ENCODE measurements around the gene DDX10. TPM values are rescaled to one million over a fixed set of nuclear protein-coding genes. Genes with fewer than 3 reads are reported as not detected.

Gene DDX10
- total RNA-seq, 1 donor from 2014 or later, result 67.4 TPM

DNA sequence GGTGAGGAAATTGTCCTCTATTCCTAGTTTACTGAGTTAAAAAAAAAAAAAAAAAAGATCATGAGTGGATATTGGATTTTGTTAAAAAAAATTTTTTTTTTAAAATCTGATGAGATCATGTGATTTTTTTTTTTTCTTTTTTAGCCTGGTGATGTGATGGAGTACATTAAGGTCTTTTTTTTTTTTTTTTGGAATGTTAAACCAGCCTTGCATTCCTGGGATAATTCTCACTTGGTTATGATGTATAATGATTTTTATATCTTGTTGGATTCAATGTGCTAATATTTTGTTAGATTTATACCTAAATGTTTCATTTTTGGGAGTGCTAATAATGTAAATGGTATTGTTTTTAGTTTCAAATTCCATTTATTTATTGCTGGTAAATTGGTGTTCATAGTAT, 43.3 kb downstream of the DDX10 start:
- no peak overlapping the region for H3K4me3 ChIP-seq (ENCODE audit: low read depth, low read length)
- DNase-seq (ENCODE audit: low read depth), result no peak
- no peaks in the 10 kb centered on the region for H3K36me3 ChIP-seq (ENCODE audit: control insufficient read depth, insufficient read depth, low read length)
- H3K27me3 ChIP-seq (ENCODE audit: control insufficient read depth, insufficient read depth, low read length), result no peaks in the 10 kb centered on the region
- no peak for FAIRE-seq
- TF ChIP-seq, protein P1, sequence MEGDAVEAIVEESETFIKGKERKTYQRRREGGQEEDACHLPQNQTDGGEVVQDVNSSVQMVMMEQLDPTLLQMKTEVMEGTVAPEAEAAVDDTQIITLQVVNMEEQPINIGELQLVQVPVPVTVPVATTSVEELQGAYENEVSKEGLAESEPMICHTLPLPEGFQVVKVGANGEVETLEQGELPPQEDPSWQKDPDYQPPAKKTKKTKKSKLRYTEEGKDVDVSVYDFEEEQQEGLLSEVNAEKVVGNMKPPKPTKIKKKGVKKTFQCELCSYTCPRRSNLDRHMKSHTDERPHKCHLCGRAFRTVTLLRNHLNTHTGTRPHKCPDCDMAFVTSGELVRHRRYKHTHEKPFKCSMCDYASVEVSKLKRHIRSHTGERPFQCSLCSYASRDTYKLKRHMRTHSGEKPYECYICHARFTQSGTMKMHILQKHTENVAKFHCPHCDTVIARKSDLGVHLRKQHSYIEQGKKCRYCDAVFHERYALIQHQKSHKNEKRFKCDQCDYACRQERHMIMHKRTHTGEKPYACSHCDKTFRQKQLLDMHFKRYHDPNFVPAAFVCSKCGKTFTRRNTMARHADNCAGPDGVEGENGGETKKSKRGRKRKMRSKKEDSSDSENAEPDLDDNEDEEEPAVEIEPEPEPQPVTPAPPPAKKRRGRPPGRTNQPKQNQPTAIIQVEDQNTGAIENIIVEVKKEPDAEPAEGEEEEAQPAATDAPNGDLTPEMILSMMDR (IDR thresholded peaks at IDR 0.05; ENCODE audit: insufficient read depth, low read length, severe bottlenecking), result no peak

- no peak overlapping the region for H3K4me3 ChIP-seq (ENCODE audit: low read depth, low read length)
- H3K36me3 ChIP-seq (ENCODE audit: control insufficient read depth, insufficient read depth, low read length), result no peaks in the 10 kb centered on the region
- TF ChIP-seq, protein P1 (IDR thresholded peaks at IDR 0.05; ENCODE audit: insufficient read depth, low read length, severe bottlenecking), result no peak
- DNase-seq (ENCODE audit: low read depth), result no peak
- FAIRE-seq, result no peak
- H3K27me3 ChIP-seq (ENCODE audit: control insufficient read depth, insufficient read depth, low read length), result no peaks in the 10 kb centered on the region
These were observed 44.9 kb downstream of the DDX10 start for GRCh38 chr11:108709741-108710140.

- no peak for FAIRE-seq
- DNase-seq (ENCODE audit: low read depth), result no peak
These were observed 48.4 kb downstream of the DDX10 start for GRCh38 chr11:108713076-108713790.

DNA sequence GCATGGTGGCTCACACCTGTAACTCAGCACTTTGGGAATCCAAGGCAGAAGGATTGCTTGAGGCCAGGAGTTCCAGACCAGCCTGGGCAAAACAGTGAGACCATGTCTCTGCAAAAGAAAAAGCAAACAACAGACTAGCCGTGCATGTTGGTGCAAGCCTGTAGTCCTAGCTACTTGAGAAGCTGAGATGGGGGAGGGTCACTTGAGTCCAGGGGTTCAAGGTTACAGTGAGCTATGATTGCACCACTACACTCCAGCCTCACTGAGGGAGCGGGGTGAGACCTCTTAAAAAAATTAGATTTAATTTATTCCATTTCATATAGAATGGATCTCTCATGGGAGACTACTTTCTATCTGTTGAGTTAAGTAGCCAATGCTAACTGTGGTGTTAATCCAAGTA, 50.4 kb downstream of the DDX10 start:
- Histone ChIP-seq H3K36me3 (ENCODE audit: control insufficient read depth, insufficient read depth, low read length) (no peaks in the 10 kb centered on the region), H3K27me3 (ENCODE audit: control insufficient read depth, insufficient read depth, low read length) (no peaks in the 10 kb centered on the region), H3K4me3 (ENCODE audit: low read depth, low read length) (no peak overlapping the region)
- FAIRE-seq, result no peak
- DNase-seq (ENCODE audit: low read depth), result no peak
- TF ChIP-seq, protein P1 (IDR thresholded peaks at IDR 0.05; ENCODE audit: insufficient read depth, low read length, severe bottlenecking), result no peak

More at GRCh38 chr11:108713076-108713790, 48.4 kb downstream of the DDX10 start:
- H3K4me3 ChIP-seq (ENCODE audit: low read depth, low read length), result no peak overlapping the region
- TF ChIP-seq, protein P1 (IDR thresholded peaks at IDR 0.05; ENCODE audit: insufficient read depth, low read length, severe bottlenecking), result no peak
- no peaks in the 10 kb centered on the region for H3K27me3 ChIP-seq (ENCODE audit: control insufficient read depth, insufficient read depth, low read length)
- H3K36me3 ChIP-seq (ENCODE audit: control insufficient read depth, insufficient read depth, low read length), result no peaks in the 10 kb centered on the region

- H3K36me3 ChIP-seq (ENCODE audit: control insufficient read depth, insufficient read depth, low read length), result peaks cover 2% of the 10 kb centered on the region
- FAIRE-seq, result no peak
- H3K4me3 ChIP-seq (ENCODE audit: low read depth, low read length), result no peak overlapping the region
- TF ChIP-seq, protein P1 (IDR thresholded peaks at IDR 0.05; ENCODE audit: insufficient read depth, low read length, severe bottlenecking), result no peak
- H3K27me3 ChIP-seq (ENCODE audit: control insufficient read depth, insufficient read depth, low read length), result no peaks in the 10 kb centered on the region
- DNase-seq (ENCODE audit: low read depth), result no peak
These were observed 53.6 kb downstream of the DDX10 start for GRCh38 chr11:108718466-108718865.

Measured in bronchial epithelial cell (primary cell).